Trophoblast cell (in vitro differentiated cells and primary cell): ENCODE data around the gene PAH.

Experiments used
- DNase-seq, 2 donors: peaks; one replicate each; pipeline ENCODE4 v3.0.0-alpha.2; 2016
- H2AFZ ChIP-seq: 2 replicates; pipeline ENCODE4 v1.6.1; 2013; ENCODE audit warnings: low read length, moderate library complexity, mild to moderate bottlenecking; ENCODE audit not compliant: insufficient read depth, poor library complexity
- H2AK5ac ChIP-seq: 2 replicates; pipeline ENCODE4 v1.6.1; 2013; ENCODE audit warnings: mild to moderate bottlenecking, low read length
- H2BK120ac ChIP-seq: 2 replicates; pipeline ENCODE4 v1.6.1; 2013; ENCODE audit warnings: low read length, mild to moderate bottlenecking, moderate library complexity; ENCODE audit not compliant: insufficient read depth, poor library complexity
- H2BK12ac ChIP-seq: 2 replicates; pipeline ENCODE4 v1.6.1; 2013; ENCODE audit warnings: mild to moderate bottlenecking, low read length, moderate library complexity
- H2BK5ac ChIP-seq: 2 replicates; pipeline ENCODE4 v1.6.1; 2013; ENCODE audit warnings: low read length, low read depth, moderate library complexity, mild to moderate bottlenecking; ENCODE audit not compliant: poor library complexity
- H3K14ac ChIP-seq: 2 replicates; pipeline ENCODE4 v1.6.1; 2013; ENCODE audit warnings: mild to moderate bottlenecking, low read length
- H3K18ac ChIP-seq: 2 replicates; pipeline ENCODE4 v1.6.1; 2013; ENCODE audit warnings: mild to moderate bottlenecking, low read length
- H3K23ac ChIP-seq: 2 replicates; pipeline ENCODE4 v1.6.1; 2013; ENCODE audit warnings: low read length
- H3K27ac ChIP-seq: 2 replicates; pipeline ENCODE4 v1.5.1; 2013; ENCODE audit warnings: low read depth, mild to moderate bottlenecking, inconsistent platforms, low read length, moderate library complexity
- H3K27me3 ChIP-seq: 2 replicates; pipeline ENCODE4 v1.6.1; 2013; ENCODE audit warnings: inconsistent platforms, mild to moderate bottlenecking, low read length, moderate library complexity; ENCODE audit not compliant: insufficient read depth
- H3K36me3 ChIP-seq, 2 experiments: 1 replicate in 1 of 2; 2 replicates in 1 of 2; pipeline ENCODE4 v1.6.1; 2013; ENCODE audit warnings: low read length in 2 of 2, mild to moderate bottlenecking in 2 of 2, moderate library complexity in 1 of 2; ENCODE audit not compliant: insufficient read depth in 2 of 2, control insufficient read depth in 1 of 2
- H3K4ac ChIP-seq: 2 replicates; pipeline ENCODE4 v1.6.1; 2013; ENCODE audit warnings: low read depth, mild to moderate bottlenecking, low read length, moderate library complexity
- H3K4me1 ChIP-seq, 2 experiments: 1 replicate in 1 of 2; 2 replicates in 1 of 2; pipeline ENCODE4 v1.6.1; 2013; ENCODE audit warnings: low read length in 2 of 2, mild to moderate bottlenecking in 2 of 2, moderate library complexity in 1 of 2; ENCODE audit not compliant: insufficient read depth in 2 of 2, control insufficient read depth in 1 of 2
- H3K4me2 ChIP-seq: 2 replicates; pipeline ENCODE4 v1.6.1; 2013; ENCODE audit warnings: inconsistent platforms, mild to moderate bottlenecking, low read length, moderate library complexity
- H3K4me3 ChIP-seq: 2 replicates; pipeline ENCODE4 v1.5.1; 2013; ENCODE audit warnings: mild to moderate bottlenecking, low read depth, low read length, inconsistent platforms
- H3K79me1 ChIP-seq: one replicate; pipeline ENCODE4 v1.6.1; 2013; ENCODE audit warnings: low read length
- H3K79me2 ChIP-seq: 2 replicates; pipeline ENCODE4 v1.6.1; 2013; ENCODE audit warnings: low read length, mild to moderate bottlenecking; ENCODE audit not compliant: control insufficient read depth, insufficient read depth, poor library complexity
- H3K9ac ChIP-seq: 2 replicates; pipeline ENCODE4 v1.6.1; 2013; ENCODE audit warnings: mild to moderate bottlenecking, low read length
- H3K9me3 ChIP-seq: 2 replicates; pipeline ENCODE4 v1.6.1; 2013; ENCODE audit warnings: low read depth, mild to moderate bottlenecking, control low read depth, inconsistent platforms, low read length; ENCODE audit not compliant: insufficient read depth
- H4K12ac ChIP-seq: 2 replicates; pipeline ENCODE4 v1.6.1; 2013; ENCODE audit warnings: low read depth, mild to moderate bottlenecking, low read length, moderate library complexity
- H4K8ac ChIP-seq: 2 replicates; pipeline ENCODE4 v1.6.1; 2013; ENCODE audit warnings: low read depth, mild to moderate bottlenecking, low read length, moderate library complexity
- H4K91ac ChIP-seq: one replicate; pipeline ENCODE4 v1.6.1; 2013; ENCODE audit warnings: low read depth, mild to moderate bottlenecking, low read length, moderate library complexity
- WGBS: extraction: QIAGEN DNeasy Blood & Tissue Kit; methylation state at CpG from one replicate; pipeline ENCODE4 v1.1.7; 2013; ENCODE audit warnings: missing lambda C conversion rate; ENCODE audit not compliant: insufficient read length, insufficient coverage; ENCODE audit errors: extremely low coverage; 5-methylcytosine and 5-hydroxymethylcytosine counted together

The PAH gene

DNA sequence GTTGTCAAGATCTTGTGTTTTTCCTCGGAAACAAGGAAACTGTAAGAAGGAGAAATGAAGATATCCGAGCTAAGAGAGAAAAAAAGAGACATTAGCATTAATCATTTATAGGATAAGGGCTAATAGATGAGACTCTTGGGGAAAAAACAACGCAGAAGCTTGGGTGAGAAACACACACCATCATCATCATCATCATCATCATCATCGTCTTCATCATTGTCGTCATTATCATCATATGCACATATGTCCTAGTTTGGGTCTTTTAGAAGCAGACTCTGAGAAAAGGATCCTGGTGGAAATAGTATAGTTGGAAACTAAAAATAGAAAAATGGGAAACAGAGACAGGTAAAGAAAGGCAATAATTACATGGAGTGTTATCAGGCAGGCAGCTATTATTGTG lies 95.9 kb downstream of the PAH start:
- no peak overlapping the region for H3K18ac ChIP-seq
- no peak overlapping the region for H3K4me3 ChIP-seq
- H3K4me1 ChIP-seq: no peaks in the 10 kb centered on the region
- DNase-seq: no peak
- H3K9me3 ChIP-seq: no peaks in the 10 kb centered on the region
- H3K23ac ChIP-seq: no peak overlapping the region
- no peak overlapping the region for H2BK5ac ChIP-seq
- no peaks in the 10 kb centered on the region for H3K27me3 ChIP-seq
- H4K8ac ChIP-seq: no peak overlapping the region
- H3K4ac ChIP-seq: no peak overlapping the region
- H2AK5ac ChIP-seq: no peak overlapping the region
- no peak overlapping the region for H3K4me2 ChIP-seq
- no peak overlapping the region for H3K27ac ChIP-seq
- no peaks in the 10 kb centered on the region for H3K79me2 ChIP-seq
- no peak overlapping the region for H4K91ac ChIP-seq
- no peak overlapping the region for H3K9ac ChIP-seq
- no peaks in the 10 kb centered on the region for H3K36me3 ChIP-seq
- no peak overlapping the region for H4K12ac ChIP-seq
- no peak overlapping the region for H3K14ac ChIP-seq
- no peak overlapping the region for H2BK12ac ChIP-seq
- no peak overlapping the region for H2BK120ac ChIP-seq
- H2AFZ ChIP-seq: no peak overlapping the region
- WGBS: no CpG with 5 or more reads among the region's 5 CpGs
- no peaks in the 10 kb centered on the region for H3K79me1 ChIP-seq

DNA sequence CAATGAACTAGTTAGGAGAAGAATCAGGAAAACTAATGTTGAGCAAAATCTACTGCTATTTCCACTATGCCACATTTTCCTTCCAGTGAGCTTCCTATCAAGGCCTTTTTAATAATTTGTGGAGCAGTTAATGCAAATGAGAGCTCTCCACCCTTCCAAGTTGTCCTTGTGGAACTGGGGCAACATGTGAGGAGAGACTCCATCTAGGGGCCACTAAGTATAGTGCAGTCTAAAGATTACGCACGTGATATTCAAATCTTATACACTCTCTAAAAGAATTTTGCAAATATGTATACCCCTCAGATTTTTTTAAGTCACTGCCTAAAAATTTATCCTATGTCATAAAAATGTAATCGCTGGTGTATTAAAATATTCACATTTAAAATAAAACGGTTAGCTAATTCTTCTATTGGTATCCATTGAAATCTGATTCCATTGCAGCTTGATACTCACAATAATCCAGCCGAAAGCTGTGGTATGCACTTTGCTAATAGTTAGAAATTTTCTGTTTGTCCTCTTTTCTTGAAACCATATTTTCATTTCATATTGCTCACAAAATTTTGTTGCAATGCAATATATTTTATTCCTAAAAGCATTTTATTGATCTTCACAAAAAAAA lies 100.1 kb downstream of the PAH start:
- no peak overlapping the region for H3K18ac ChIP-seq
- H3K14ac ChIP-seq: no peak overlapping the region
- H2BK5ac ChIP-seq: no peak overlapping the region
- no peaks in the 10 kb centered on the region for H3K27me3 ChIP-seq
- no peak overlapping the region for H2AFZ ChIP-seq
- no peak overlapping the region for H4K8ac ChIP-seq
- H3K23ac ChIP-seq: no peak overlapping the region
- H3K9me3 ChIP-seq: no peaks in the 10 kb centered on the region
- WGBS: no CpG with 5 or more reads among the region's 5 CpGs
- no peaks in the 10 kb centered on the region for H3K36me3 ChIP-seq
- peak in 1 of 2 donors; percentile 58 for DNase-seq
- H3K4me1 ChIP-seq: no peaks in the 10 kb centered on the region
- no peak overlapping the region for H2AK5ac ChIP-seq
- no peak overlapping the region for H3K27ac ChIP-seq
- no peak overlapping the region for H4K91ac ChIP-seq
- no peak overlapping the region for H2BK12ac ChIP-seq
- H3K4me3 ChIP-seq: no peak overlapping the region
- H3K79me2 ChIP-seq: no peaks in the 10 kb centered on the region
- H3K4me2 ChIP-seq: no peak overlapping the region
- H3K79me1 ChIP-seq: no peaks in the 10 kb centered on the region
- no peak overlapping the region for H2BK120ac ChIP-seq
- H3K9ac ChIP-seq: no peak overlapping the region
- no peak overlapping the region for H4K12ac ChIP-seq
- H3K4ac ChIP-seq: no peak overlapping the region

DNA sequence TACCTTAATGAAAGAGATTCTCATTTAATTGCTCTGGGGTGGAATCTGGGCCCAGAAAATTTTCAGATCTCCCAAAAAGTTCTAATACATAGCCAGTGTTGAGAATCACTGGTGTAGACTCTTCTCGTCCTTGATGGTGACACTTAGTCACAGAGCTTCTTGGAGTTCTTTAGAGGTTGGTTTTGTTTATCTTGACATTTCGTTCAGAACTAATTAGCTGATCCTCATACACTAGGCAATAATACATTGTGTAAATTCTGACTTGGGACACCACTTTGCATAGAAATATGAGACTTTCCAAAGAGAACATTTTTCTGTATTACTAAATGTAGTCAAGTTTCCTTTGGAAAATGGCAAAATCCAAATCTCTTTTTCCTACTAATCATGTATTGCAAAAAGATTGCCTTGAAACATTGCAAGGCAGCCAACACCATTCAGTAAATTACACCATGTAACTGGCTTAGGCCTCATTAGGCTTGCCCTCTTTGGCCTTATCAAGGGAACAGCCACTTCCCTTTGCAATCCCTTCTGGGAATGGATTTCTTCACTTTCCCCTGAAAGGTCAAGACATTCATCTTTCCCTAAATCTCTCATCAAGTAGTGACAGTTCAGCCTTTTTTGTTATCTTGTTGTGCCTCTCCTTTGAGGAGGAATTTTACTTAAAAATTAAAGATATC lies 102.2 kb downstream of the PAH start:
- H3K79me2 ChIP-seq: no peaks in the 10 kb centered on the region
- H3K14ac ChIP-seq: no peak overlapping the region
- no peak overlapping the region for H2BK120ac ChIP-seq
- no peak overlapping the region for H4K91ac ChIP-seq
- no peak overlapping the region for H3K18ac ChIP-seq
- no peaks in the 10 kb centered on the region for H3K4me1 ChIP-seq
- no peak overlapping the region for H4K8ac ChIP-seq
- no peak overlapping the region for H2AK5ac ChIP-seq
- H3K27ac ChIP-seq: no peak overlapping the region
- no peak overlapping the region for H3K4me2 ChIP-seq
- H2AFZ ChIP-seq: no peak overlapping the region
- no peaks in the 10 kb centered on the region for H3K27me3 ChIP-seq
- H3K9ac ChIP-seq: no peak overlapping the region
- H3K4me3 ChIP-seq: no peak overlapping the region
- H2BK12ac ChIP-seq: no peak overlapping the region
- no peak overlapping the region for H3K4ac ChIP-seq
- no peak overlapping the region for H2BK5ac ChIP-seq
- H3K79me1 ChIP-seq: no peaks in the 10 kb centered on the region
- H3K36me3 ChIP-seq: no peaks in the 10 kb centered on the region
- no peak for DNase-seq
- WGBS: no CpG with 5 or more reads among the region's 2 CpGs
- no peak overlapping the region for H3K23ac ChIP-seq
- H3K9me3 ChIP-seq: no peaks in the 10 kb centered on the region
- no peak overlapping the region for H4K12ac ChIP-seq

DNA sequence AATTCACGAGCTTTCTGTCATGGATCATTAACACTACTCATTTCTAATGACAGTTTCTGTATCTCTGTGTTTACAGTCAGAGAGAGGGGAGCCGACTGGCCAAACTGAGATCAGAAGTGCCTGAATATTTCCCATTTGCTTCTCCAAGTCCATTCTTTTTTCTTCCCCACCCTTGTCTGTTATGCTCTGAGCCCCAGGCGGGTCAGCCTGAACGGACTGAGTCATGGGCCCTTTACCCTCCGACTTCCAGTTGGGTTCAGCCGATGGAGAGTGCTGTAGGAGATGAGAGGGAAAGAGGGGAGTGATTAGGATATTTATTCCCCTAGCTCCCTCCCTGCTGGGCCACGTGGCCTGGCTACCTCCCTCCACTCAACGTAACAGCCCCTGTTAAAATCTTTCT lies 104.7 kb downstream of the PAH start:
- no peak overlapping the region for H3K4me3 ChIP-seq
- no peak overlapping the region for H3K23ac ChIP-seq
- no peaks in the 10 kb centered on the region for H3K27me3 ChIP-seq
- H3K79me2 ChIP-seq: no peaks in the 10 kb centered on the region
- no peak overlapping the region for H2BK5ac ChIP-seq
- no peaks in the 10 kb centered on the region for H3K79me1 ChIP-seq
- no peak overlapping the region for H3K18ac ChIP-seq
- no peak overlapping the region for H2BK12ac ChIP-seq
- H4K12ac ChIP-seq: no peak overlapping the region
- no peak overlapping the region for H3K4me2 ChIP-seq
- H3K14ac ChIP-seq: no peak overlapping the region
- H3K4me1 ChIP-seq: no peaks in the 10 kb centered on the region
- H4K8ac ChIP-seq: no peak overlapping the region
- no peak overlapping the region for H2BK120ac ChIP-seq
- WGBS: no CpG with 5 or more reads among the region's 8 CpGs
- H2AK5ac ChIP-seq: no peak overlapping the region
- DNase-seq: no peak
- H3K9me3 ChIP-seq: no peaks in the 10 kb centered on the region
- no peak overlapping the region for H4K91ac ChIP-seq
- no peak overlapping the region for H3K9ac ChIP-seq
- H3K27ac ChIP-seq: no peak overlapping the region
- no peak overlapping the region for H3K4ac ChIP-seq
- no peaks in the 10 kb centered on the region for H3K36me3 ChIP-seq
- no peak overlapping the region for H2AFZ ChIP-seq
